ENCODE results near the gene AUTS2.

Gene AUTS2

DNA sequence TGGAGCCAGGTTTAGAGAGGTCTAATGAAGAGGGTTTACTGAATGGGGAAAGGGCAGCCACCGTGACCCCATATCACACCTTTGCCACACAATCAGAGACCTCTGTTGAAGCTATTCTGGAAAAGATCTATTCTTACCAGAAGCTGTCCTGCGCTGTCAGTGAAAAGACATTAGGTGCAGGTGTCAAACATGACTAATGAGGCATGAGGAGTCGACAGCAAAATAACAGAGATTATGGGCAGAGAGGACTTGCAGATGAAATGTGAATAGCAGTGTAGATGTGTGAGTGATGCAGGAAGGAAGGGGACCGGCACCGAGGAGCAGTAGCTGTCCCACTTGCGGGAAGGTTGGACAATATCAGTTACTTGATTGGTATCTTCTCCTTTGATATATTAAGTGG lies 906.0 kb downstream of the AUTS2 start:
- no peak for TF ChIP-seq ZNF384 (IDR thresholded peaks at IDR 0.05)
- no peak for TF ChIP-seq NFRKB (IDR thresholded peaks at IDR 0.05)
- no peak for TF ChIP-seq TARDBP (IDR thresholded peaks at IDR 0.05)
- no peak for TF ChIP-seq HDGF (IDR thresholded peaks at IDR 0.05; ENCODE audit: borderline replicate concordance)
- TF ChIP-seq ARNT (IDR thresholded peaks at IDR 0.05): no peak
- TF ChIP-seq BHLHE40 (IDR thresholded peaks at IDR 0.05; ENCODE audit: borderline replicate concordance): no peak
- DNase-seq (ENCODE audit: extremely low spot score): no peak
- CTCF ChIA-PET: interaction anchor here (0.5 kb wide), 1 partner anchor 84 kb away, joined by 3 read pairs; no protein-coding TSS in a partner anchor
- POLR2A ChIA-PET: no interaction called here

DNA sequence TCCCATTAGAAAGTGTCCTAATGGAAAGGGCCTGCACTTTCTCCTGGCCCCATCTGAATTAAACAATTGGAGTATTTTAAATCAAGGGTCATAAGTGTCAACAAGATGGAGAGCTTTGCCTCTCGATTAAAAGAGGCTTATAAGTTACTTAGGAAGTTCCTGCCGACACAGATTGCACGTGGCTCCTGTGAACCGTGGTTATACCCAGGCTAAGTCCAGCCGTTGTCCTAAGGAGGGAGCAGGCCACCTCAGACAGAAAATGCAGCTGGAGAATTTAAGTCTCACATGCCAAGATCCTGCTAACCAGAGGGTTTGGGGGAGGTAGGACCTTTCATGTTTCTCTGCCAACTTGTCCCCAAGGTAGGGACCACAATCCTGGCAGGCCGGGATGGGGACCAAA lies 907.2 kb downstream of the AUTS2 start:
- no peak for TF ChIP-seq NFRKB (IDR thresholded peaks at IDR 0.05)
- no peak for TF ChIP-seq ARNT (IDR thresholded peaks at IDR 0.05)
- TF ChIP-seq L3MBTL2 (conservative IDR thresholded peaks at IDR 0.05): no peak
- TF ChIP-seq FOXM1 (IDR thresholded peaks at IDR 0.05; ENCODE audit: borderline replicate concordance): no peak
- no peak for TF ChIP-seq HDGF (IDR thresholded peaks at IDR 0.05; ENCODE audit: borderline replicate concordance)
- TF ChIP-seq ELF4 (IDR thresholded peaks at IDR 0.05): no peak
- TF ChIP-seq FOXK2 (IDR thresholded peaks at IDR 0.05): no peak
- no peak for TF ChIP-seq SUZ12 (IDR thresholded peaks at IDR 0.05)
- TF ChIP-seq CTBP1 (IDR thresholded peaks at IDR 0.05; ENCODE audit: borderline replicate concordance): no peak
- POLR2A ChIA-PET: no interaction called here
- no peak for DNase-seq (ENCODE audit: extremely low spot score)
- CTCF ChIA-PET: interaction anchor here (0.7 to 1.1 kb wide), 2 partner anchors 257 to 463 kb away, joined by 3 to 9 read pairs; no protein-coding TSS in a partner anchor

DNA sequence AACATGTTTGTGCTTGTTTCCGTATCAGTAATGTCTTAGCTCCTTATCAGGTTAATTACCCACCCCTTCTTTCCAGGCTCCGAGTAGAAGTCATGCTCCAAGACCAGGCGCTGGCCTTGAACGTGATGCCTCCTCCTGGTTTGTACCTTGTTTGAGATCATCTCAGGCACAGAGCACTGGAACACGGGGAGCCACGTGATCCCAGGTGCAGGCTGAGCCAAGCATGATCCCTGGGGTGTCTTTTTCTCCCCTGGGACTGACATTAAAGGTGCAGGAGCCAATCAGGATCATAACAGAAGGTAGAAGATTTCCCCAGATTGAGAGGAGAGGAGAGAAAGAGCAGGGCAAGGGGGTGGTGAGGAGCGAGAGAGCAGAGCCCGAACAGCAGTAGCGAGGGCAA lies 907.6 kb downstream of the AUTS2 start:
- ChIA-PET CTCF (interaction anchor here (0.6 to 1.1 kb wide), 3 partner anchors 77 to 463 kb away, joined by 3 to 9 read pairs (median 3); no protein-coding TSS in a partner anchor), POLR2A (no interaction called here)
- TF ChIP-seq HDGF (IDR thresholded peaks at IDR 0.05; ENCODE audit: borderline replicate concordance) (no peak), ARNT (IDR thresholded peaks at IDR 0.05) (no peak), BHLHE40 (IDR thresholded peaks at IDR 0.05; ENCODE audit: borderline replicate concordance) (no peak), TARDBP (IDR thresholded peaks at IDR 0.05) (no peak), L3MBTL2 (conservative IDR thresholded peaks at IDR 0.05) (no peak), FOXM1 (IDR thresholded peaks at IDR 0.05; ENCODE audit: borderline replicate concordance) (no peak), SP1 (IDR thresholded peaks at IDR 0.05) (no peak), ZNF384 (IDR thresholded peaks at IDR 0.05) (no peak), SUZ12 (IDR thresholded peaks at IDR 0.05) (no peak), FOXK2 (IDR thresholded peaks at IDR 0.05) (no peak), LEF1 (IDR thresholded peaks at IDR 0.05; ENCODE audit: borderline replicate concordance) (no peak), NFRKB (IDR thresholded peaks at IDR 0.05) (no peak), FOXA1 (IDR thresholded peaks at IDR 0.05) (no peak), CTBP1 (IDR thresholded peaks at IDR 0.05; ENCODE audit: borderline replicate concordance) (no peak), ELF4 (IDR thresholded peaks at IDR 0.05) (no peak)
- TF ChIP-seq, protein P1, sequence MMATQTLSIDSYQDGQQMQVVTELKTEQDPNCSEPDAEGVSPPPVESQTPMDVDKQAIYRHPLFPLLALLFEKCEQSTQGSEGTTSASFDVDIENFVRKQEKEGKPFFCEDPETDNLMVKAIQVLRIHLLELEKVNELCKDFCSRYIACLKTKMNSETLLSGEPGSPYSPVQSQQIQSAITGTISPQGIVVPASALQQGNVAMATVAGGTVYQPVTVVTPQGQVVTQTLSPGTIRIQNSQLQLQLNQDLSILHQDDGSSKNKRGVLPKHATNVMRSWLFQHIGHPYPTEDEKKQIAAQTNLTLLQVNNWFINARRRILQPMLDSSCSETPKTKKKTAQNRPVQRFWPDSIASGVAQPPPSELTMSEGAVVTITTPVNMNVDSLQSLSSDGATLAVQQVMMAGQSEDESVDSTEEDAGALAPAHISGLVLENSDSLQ (IDR thresholded peaks at IDR 0.05): no peak
- no peak for DNase-seq (ENCODE audit: extremely low spot score)

DNA sequence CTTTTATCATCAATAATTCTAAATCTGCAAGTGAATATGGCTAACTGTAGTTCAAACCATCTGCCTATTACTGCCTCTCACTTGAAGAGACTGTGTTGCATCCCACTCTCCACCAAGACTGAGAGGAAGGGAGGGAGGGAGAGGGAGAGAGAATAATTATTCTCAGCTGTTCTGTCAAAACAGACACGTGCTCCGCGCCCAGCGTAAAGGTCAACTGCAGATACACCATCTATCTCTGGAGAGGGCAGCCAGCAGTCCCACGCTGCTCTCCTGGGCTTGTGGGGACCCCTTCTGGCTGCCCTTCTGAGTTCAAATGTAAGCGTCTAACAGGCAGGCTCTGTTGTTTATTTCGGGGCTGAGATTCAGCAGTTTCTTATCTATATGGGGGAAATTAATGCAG lies 908.2 kb downstream of the AUTS2 start:
- DNase-seq (ENCODE audit: extremely low spot score): peak; percentile 24
- CTCF ChIA-PET: interaction anchor here (0.6 to 1.1 kb wide), 2 partner anchors 77 to 464 kb away, joined by 3 to 9 read pairs; no protein-coding TSS in a partner anchor
- TF ChIP-seq ZNF384 (IDR thresholded peaks at IDR 0.05): no peak
- no peak for TF ChIP-seq L3MBTL2 (conservative IDR thresholded peaks at IDR 0.05)
- TF ChIP-seq, protein P1 (IDR thresholded peaks at IDR 0.05): no peak
- TF ChIP-seq FOXA1 (IDR thresholded peaks at IDR 0.05): no peak
- TF ChIP-seq NFRKB (IDR thresholded peaks at IDR 0.05): no peak
- no peak for TF ChIP-seq ARNT (IDR thresholded peaks at IDR 0.05)
- TF ChIP-seq SUZ12 (IDR thresholded peaks at IDR 0.05): no peak
- no peak for TF ChIP-seq HDGF (IDR thresholded peaks at IDR 0.05; ENCODE audit: borderline replicate concordance)
- TF ChIP-seq ELF4 (IDR thresholded peaks at IDR 0.05): no peak
- no peak for TF ChIP-seq LEF1 (IDR thresholded peaks at IDR 0.05; ENCODE audit: borderline replicate concordance)
- TF ChIP-seq CTBP1 (IDR thresholded peaks at IDR 0.05; ENCODE audit: borderline replicate concordance): no peak
- TF ChIP-seq SP1 (IDR thresholded peaks at IDR 0.05): no peak
- no peak for TF ChIP-seq FOXK2 (IDR thresholded peaks at IDR 0.05)
- TF ChIP-seq BHLHE40 (IDR thresholded peaks at IDR 0.05; ENCODE audit: borderline replicate concordance): no peak
- TF ChIP-seq FOXM1 (IDR thresholded peaks at IDR 0.05; ENCODE audit: borderline replicate concordance): no peak
- TF ChIP-seq TARDBP (IDR thresholded peaks at IDR 0.05): no peak
- POLR2A ChIA-PET: no interaction called here

DNA sequence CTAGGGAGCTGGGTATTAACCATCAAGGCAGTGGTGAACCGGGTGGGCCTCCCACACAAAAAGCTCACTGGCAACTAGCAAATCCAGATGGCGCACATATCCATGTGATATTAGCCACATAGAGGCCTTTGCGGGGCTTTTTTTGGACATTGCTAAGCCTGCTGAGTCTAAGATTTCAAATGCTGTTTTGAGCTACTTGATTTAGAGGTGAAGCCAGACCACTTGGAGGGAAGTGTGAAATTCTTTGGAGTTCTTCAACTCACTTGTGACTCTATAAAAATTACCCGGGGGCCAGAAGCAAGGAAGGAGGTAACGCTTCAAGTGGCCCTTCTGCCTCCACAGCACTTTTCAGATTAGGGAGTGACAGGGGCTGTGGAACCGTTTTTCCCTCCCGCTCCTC lies 913.9 kb downstream of the AUTS2 start:
- ChIA-PET POLR2A (no interaction called here), CTCF (interaction anchor here (0.8 kb wide), 1 partner anchor 10 kb away, joined by 3 read pairs; no protein-coding TSS in a partner anchor)
- TF ChIP-seq HDGF (IDR thresholded peaks at IDR 0.05; ENCODE audit: borderline replicate concordance) (no peak), SUZ12 (IDR thresholded peaks at IDR 0.05) (no peak), FOXM1 (IDR thresholded peaks at IDR 0.05; ENCODE audit: borderline replicate concordance) (no peak)
- DNase-seq (ENCODE audit: extremely low spot score): no peak

DNA sequence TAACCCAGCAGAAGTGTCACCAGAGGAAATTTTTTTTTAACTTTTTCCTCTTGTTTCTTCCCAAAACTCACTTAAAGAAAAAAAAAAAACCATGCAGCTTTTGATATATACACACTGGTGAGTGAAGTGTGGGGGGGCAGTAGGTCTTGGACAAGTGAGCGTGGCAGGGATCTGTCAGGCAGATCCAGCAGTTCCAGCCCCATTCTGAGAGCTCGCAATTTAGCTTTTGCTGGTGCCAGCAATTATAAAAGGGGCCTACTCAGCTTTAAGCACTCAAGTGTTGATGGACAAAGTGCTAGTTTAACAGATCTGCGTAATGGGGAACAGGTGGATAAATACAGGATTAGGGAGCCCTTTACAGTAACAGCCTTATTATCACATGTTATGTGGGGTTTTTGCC lies 914.5 kb downstream of the AUTS2 start:
- DNase-seq (ENCODE audit: extremely low spot score): no peak
- POLR2A ChIA-PET: no interaction called here
- no peak for TF ChIP-seq ELF4 (IDR thresholded peaks at IDR 0.05)
- TF ChIP-seq, protein P1 (IDR thresholded peaks at IDR 0.05): no peak
- TF ChIP-seq LEF1 (IDR thresholded peaks at IDR 0.05; ENCODE audit: borderline replicate concordance): no peak
- no peak for TF ChIP-seq L3MBTL2 (conservative IDR thresholded peaks at IDR 0.05)
- TF ChIP-seq NFRKB (IDR thresholded peaks at IDR 0.05): no peak
- TF ChIP-seq CTBP1 (IDR thresholded peaks at IDR 0.05; ENCODE audit: borderline replicate concordance): no peak
- no peak for TF ChIP-seq BHLHE40 (IDR thresholded peaks at IDR 0.05; ENCODE audit: borderline replicate concordance)
- TF ChIP-seq FOXM1 (IDR thresholded peaks at IDR 0.05; ENCODE audit: borderline replicate concordance): no peak
- no peak for TF ChIP-seq FOXA1 (IDR thresholded peaks at IDR 0.05)
- TF ChIP-seq ARNT (IDR thresholded peaks at IDR 0.05): no peak
- TF ChIP-seq SP1 (IDR thresholded peaks at IDR 0.05): no peak
- TF ChIP-seq SUZ12 (IDR thresholded peaks at IDR 0.05): no peak
- TF ChIP-seq ZNF384 (IDR thresholded peaks at IDR 0.05): no peak
- no peak for TF ChIP-seq TARDBP (IDR thresholded peaks at IDR 0.05)
- TF ChIP-seq HDGF (IDR thresholded peaks at IDR 0.05; ENCODE audit: borderline replicate concordance): no peak
- no peak for TF ChIP-seq FOXK2 (IDR thresholded peaks at IDR 0.05)
- CTCF ChIA-PET: interaction anchor here (0.6 to 0.8 kb wide), 2 partner anchors 9 to 204 kb away, joined by 3 to 9 read pairs; no protein-coding TSS in a partner anchor
